Heart left ventricle (tissue), 16 donors: ENCODE results near the gene ADGRV1. TPM values are rescaled to one million over a fixed set of nuclear protein-coding genes. Genes with fewer than 3 reads are reported as not detected.

Source experiments
- ATAC-seq, 4 donors: fragments of 200-7000 bp; cut with Tn5 transposase; one replicate each; pipeline ENCODE4 v1.9.1; 2020 to 2022; ENCODE audit warnings: moderate library complexity in 4 of 4, mild to moderate bottlenecking in 3 of 4, moderate number of reproducible peaks in 1 of 4
- DNase-seq, 5 donors: peaks; one replicate each; pipeline ENCODE4 v3.0.0-alpha.2; 2020
- H3K27ac ChIP-seq, 12 donors: fragments of 200-600 bp; sonication (generic) in 4 of 12; one replicate each; pipeline versions ENCODE4 v1.5.0 to v1.8.0; 2016 to 2022; ENCODE audit warnings: mild to moderate bottlenecking in 2 of 12
- H3K27me3 ChIP-seq, 9 donors: fragments of 200-600 bp; sonication (generic) in 2 of 9; one replicate each; pipeline versions ENCODE4 v1.5.1 to v1.8.0; 2016 to 2022; ENCODE audit warnings: mild to moderate bottlenecking in 3 of 9
- H3K36me3 ChIP-seq, 9 donors: fragments of 200-600 bp; sonication (generic) in 2 of 9; one replicate each; pipeline versions ENCODE4 v1.5.0 to v1.8.0; 2018 to 2022; ENCODE audit warnings: mild to moderate bottlenecking in 2 of 9
- H3K4me1 ChIP-seq, 12 donors: fragments of 200-600 bp; sonication (generic) in 4 of 12; one replicate each; pipeline versions ENCODE4 v1.5.0 to v1.8.0; 2016 to 2022; ENCODE audit warnings: mild to moderate bottlenecking in 3 of 12
- H3K4me3 ChIP-seq, 12 donors: fragments of 200-600 bp; sonication (generic) in 4 of 12; one replicate each; pipeline versions ENCODE4 v1.5.0 to v1.8.0; 2017 to 2022; ENCODE audit warnings: mild to moderate bottlenecking in 9 of 12, moderate library complexity in 4 of 12
- H3K9me3 ChIP-seq, 12 donors: fragments of 200-600 bp; sonication (generic) in 4 of 12; one replicate each; pipeline versions ENCODE4 v1.5.0 to v1.8.0; 2016 to 2022; ENCODE audit warnings: mild to moderate bottlenecking in 1 of 12
- POLR2A ChIP-seq, 2 donors: fragments of 450-650 bp; IDR thresholded peaks; one replicate each; pipeline ENCODE4 v1.6.1; 2017; ENCODE audit warnings: antibody characterized with exemption in 2 of 2, mild to moderate bottlenecking in 2 of 2, moderate library complexity in 2 of 2
- WGBS, 4 donors: extraction: QIAGEN DNeasy Blood & Tissue Kit in 2 of 4; methylation state at CpG; one replicate each; pipeline versions ENCODE4 v1.1.5 to v1.1.7; 2013 to 2018; 5-methylcytosine and 5-hydroxymethylcytosine counted together
- intact Hi-C, 10 donors: fragments of 100-400 bp; cut with DNase I; formaldehyde crosslinking; loops; one replicate each; pipeline versions ENCODE4 v1.11.1 to v1.14.2; 2022
- polyA plus RNA-seq, 2 donors: library from polyadenylated mRNA; stranded (reverse); fragments of 200-250 nt; gene quantifications; one replicate each; pipeline ENCODE4 v1.2.3, GENCODE V29; 2013
- total RNA-seq, 9 donors: library from RNA; depleted of rRNA in 2 of 9; stranded (reverse); fragments of >200 nt in 2 of 9; fragmentation: NEBNext Ultra II Directional in 3 of 9; extraction: Animal tissue kit (Norgen Biotek cat#: 25700) in 3 of 9; gene quantifications; one replicate each; pipeline versions ENCODE4 v1.1.0 to v1.2.4, GENCODE V29; 2016 to 2023
- TF ChIP-seq, protein P1 (sequence below), 12 donors: fragments of 200-600 bp; sonication (generic) in 4 of 12; IDR thresholded peaks; one replicate each; pipeline versions ENCODE4 v1.5.0 to v1.8.0; 2018 to 2022; ENCODE audit warnings: antibody characterized with exemption in 12 of 12, mild to moderate bottlenecking in 5 of 12
- donor health status: ischemic (EF 13 %, LVEDD 7.1; RV severe dilation, severe dysfunction).
- donor health status: healthy with polysubstance abuse.
- donor health status: DM: no; HTN: yes; CAD: no.
- donor health status: DM: no; HTN: no; CAD: no.
- donor health status: ischemic (EF 25% LVEDD 6.9; RV normal size, moderate dysfunction).
- donor health status: ischemic (EF 25% LVEDD 5.7; RV mildly dilated, moderate dysfunction).
- donor health status: healthy.
- donor health status: DM: yes; HTN: yes; CAD: no.
- donor health status: ischemic (EF 35%, LVEDD 5.7; RV mildly dilated, moderate dysfunction).
- donor health status: nonischemic (EF 11% LVEDD 7.7; RV severe dilation, severe dysfunction).
- donor health status: DM: yes; HTN: yes; CAD: no.
- donor health status: PGD.
- donor health status: ischemic (EF 29% LVEDD 5.4; RV normal size, mild dysfunction).
- donor health status: nonischemic (EF 23%, LVEDD 6.1; RV moderate dilation, normal function).

Gene ADGRV1
- total and polyA plus RNA-seq, 11 donors = 0.25 to 0.29 TPM; not detected in 9

DNA sequence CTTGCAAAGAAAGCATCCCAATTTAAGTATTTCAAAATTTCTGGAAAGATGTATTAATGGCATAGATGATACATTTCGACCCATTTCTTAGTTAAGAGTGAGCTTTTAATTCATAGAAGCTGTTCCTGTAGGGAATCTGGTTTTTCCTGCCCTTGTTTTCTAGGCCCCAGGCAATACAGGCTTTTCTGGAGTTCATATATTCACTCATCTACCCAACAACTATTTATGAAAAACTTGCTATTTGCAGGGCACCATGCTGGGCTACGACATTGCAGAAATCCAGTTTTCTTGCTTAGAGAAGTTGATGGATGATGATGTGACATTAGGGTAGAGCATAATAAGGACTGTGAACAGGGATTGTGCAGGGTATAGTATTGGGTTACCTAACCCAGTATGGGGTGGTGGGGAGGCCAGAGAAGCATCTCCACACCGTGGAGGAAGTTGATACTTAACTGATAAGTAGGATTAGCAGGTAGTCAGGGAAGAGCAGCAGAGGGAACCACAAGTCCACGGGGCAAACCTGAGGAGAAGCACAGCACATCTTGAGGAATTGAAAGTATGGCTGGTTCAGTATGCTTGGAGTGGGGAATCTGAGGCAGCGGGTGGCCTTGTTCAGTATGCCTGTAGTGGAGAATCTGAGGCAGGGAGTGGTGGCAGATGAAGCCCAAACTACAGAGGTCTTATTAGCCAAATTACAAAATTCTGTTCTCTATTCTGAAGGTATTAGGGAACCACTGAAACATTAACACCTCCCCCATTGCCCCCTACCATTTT is 577.1 kb downstream of the ADGRV1 start:
- intact Hi-C loops = no loop called here
- no peak for TF ChIP-seq POLR2A (IDR thresholded peaks at IDR 0.05)
- TF ChIP-seq, protein P1, sequence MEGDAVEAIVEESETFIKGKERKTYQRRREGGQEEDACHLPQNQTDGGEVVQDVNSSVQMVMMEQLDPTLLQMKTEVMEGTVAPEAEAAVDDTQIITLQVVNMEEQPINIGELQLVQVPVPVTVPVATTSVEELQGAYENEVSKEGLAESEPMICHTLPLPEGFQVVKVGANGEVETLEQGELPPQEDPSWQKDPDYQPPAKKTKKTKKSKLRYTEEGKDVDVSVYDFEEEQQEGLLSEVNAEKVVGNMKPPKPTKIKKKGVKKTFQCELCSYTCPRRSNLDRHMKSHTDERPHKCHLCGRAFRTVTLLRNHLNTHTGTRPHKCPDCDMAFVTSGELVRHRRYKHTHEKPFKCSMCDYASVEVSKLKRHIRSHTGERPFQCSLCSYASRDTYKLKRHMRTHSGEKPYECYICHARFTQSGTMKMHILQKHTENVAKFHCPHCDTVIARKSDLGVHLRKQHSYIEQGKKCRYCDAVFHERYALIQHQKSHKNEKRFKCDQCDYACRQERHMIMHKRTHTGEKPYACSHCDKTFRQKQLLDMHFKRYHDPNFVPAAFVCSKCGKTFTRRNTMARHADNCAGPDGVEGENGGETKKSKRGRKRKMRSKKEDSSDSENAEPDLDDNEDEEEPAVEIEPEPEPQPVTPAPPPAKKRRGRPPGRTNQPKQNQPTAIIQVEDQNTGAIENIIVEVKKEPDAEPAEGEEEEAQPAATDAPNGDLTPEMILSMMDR (IDR thresholded peaks at IDR 0.05) = no peak
- Histone ChIP-seq H3K4me3 (no peak overlapping the region), H3K27me3 (no peaks in the 10 kb centered on the region), H3K4me1 (peaks cover 0 to 22% (median 0%) of the 10 kb centered on the region in 12 donors), H3K27ac (no peak overlapping the region), H3K36me3 (no peaks in the 10 kb centered on the region), H3K9me3 (no peaks in the 10 kb centered on the region)
- DNase-seq (no peak), ATAC-seq (no peak)
- 81 to 89% (median 83%) methylated on average over 5 of the region's 5 CpGs for WGBS, 4 donors

DNA sequence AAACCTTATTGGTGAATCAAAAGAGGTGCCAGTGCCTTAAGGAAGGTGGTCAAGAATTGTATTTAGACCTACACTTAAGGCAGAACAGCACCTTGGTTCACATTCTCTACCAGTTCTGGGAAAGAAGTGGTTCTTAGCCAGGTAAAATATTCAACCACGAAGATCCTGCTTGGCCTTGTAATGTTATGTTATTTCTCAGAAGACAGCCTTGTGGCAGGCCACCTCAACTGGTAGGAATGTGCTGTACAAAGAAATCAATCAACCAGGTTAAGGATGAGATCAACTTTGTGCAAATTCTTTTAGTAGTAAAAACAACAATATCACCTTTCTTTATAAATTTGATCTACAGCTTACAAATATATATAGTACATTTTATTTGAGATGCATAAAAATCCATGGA is 577.7 kb downstream of the ADGRV1 start:
- H3K9me3 ChIP-seq = no peaks in the 10 kb centered on the region
- no peak overlapping the region for H3K27ac ChIP-seq
- ATAC-seq = no peak
- WGBS, 4 donors = 75 to 87% (median 82%) methylated on average over 1 of the region's 1 CpG
- intact Hi-C loops = no loop called here
- no peak for DNase-seq
- H3K36me3 ChIP-seq = no peaks in the 10 kb centered on the region
- H3K4me3 ChIP-seq = no peak overlapping the region
- peaks cover 0 to 24% (median 0%) of the 10 kb centered on the region in 12 donors for H3K4me1 ChIP-seq
- H3K27me3 ChIP-seq = no peaks in the 10 kb centered on the region
- no peak for TF ChIP-seq POLR2A (IDR thresholded peaks at IDR 0.05)
- TF ChIP-seq, protein P1 (IDR thresholded peaks at IDR 0.05) = no peak

- Histone ChIP-seq H3K4me3 (no peak overlapping the region), H3K36me3 (no peaks in the 10 kb centered on the region), H3K9me3 (no peaks in the 10 kb centered on the region), H3K27me3 (no peaks in the 10 kb centered on the region), H3K27ac (no peak overlapping the region), H3K4me1 (peaks cover 0 to 33% (median 0%) of the 10 kb centered on the region in 12 donors)
- WGBS, 4 donors = 96 to 98% (median 97%) methylated on average over 3 of the region's 3 CpGs
- TF ChIP-seq, protein P1 (IDR thresholded peaks at IDR 0.05) = no peak
- no peak for TF ChIP-seq POLR2A (IDR thresholded peaks at IDR 0.05)
- ATAC-seq = no peak
- intact Hi-C loops = no loop called here
- DNase-seq = no peak
Measured at GRCh38 chr5:91137647-91138046, 579.0 kb downstream of the ADGRV1 start.

DNA sequence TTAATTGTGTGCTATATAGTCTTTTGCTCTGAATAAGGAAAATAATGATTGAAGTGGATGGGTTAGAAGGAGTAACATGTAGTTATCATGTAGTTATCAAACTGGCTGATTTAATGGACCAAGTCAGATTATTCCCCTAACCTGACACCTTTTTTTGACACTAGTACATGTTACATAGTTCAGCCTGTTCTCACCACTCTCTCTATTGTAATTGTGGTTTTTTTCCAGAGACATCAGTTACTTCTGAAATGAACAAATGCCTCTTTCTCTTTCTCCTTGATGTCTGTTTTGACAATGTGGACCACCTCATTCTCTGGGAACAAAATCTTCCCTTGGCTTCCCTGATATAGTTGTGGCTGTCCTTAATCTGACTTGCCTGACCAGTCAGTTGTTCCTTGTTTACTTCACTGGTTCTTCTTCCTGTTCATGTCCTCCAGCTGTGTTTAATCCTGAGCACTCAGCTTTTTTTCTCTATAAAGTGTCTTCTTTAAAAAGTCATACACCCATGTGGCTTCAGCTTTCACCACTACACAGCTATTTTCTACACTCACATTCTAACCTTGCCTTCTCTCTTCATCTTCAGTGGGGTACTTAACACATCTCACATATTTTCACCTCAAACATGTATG is 581.1 kb downstream of the ADGRV1 start:
- Histone ChIP-seq H3K9me3 (no peaks in the 10 kb centered on the region), H3K4me1 (peaks cover 0 to 36% (median 5%) of the 10 kb centered on the region in 12 donors), H3K36me3 (no peaks in the 10 kb centered on the region), H3K27me3 (no peaks in the 10 kb centered on the region), H3K4me3 (no peak overlapping the region), H3K27ac (peak overlapping the region in 5 of 12 donors; percentile 1 to 62 (median 31))
- ATAC-seq (peak; percentile 45 to 74 (median 54)), DNase-seq (no peak)
- intact Hi-C loops = no loop called here
- no peak for TF ChIP-seq POLR2A (IDR thresholded peaks at IDR 0.05)
- TF ChIP-seq, protein P1 (IDR thresholded peaks at IDR 0.05) = no peak
